HG03469 (cell line): Measurements from ENCODE around the gene ERI3.

Experiments used
- ATAC-seq: cut with Tn5 transposase; IDR thresholded peaks from one replicate; pipeline ENCODE4 v1.9.1; 2021; ENCODE audit warnings: mild to moderate bottlenecking, moderate library complexity, moderate number of reproducible peaks; ENCODE audit not compliant: unreplicated experiment

The ERI3 gene

DNA sequence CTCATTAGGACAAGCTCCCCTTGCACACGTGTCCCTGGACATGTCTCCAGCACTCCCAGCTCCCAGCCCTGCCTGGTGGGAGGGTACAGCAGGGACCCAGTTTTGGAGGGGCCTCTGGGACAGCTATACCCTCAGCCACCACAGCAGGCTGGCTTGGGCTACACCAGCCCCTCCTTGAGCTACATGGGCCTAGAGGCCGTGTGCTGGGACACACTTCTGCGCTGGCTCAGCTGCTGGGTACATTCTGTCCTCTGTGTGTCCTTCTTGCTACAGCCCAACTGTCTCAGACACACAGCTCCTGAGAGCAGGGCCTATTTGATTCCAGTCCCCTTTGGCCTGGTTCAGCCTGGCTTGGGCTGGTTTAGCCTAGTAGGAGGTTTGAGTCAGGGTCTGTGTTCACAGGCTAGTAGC lies 115.1 kb downstream of the ERI3 start:
- no peak for ATAC-seq

GRCh38 chr1:44239331-44239960 lies 115.6 kb downstream of the ERI3 start:
- ATAC-seq: no peak

GRCh38 chr1:44238660-44239059 lies 116.4 kb downstream of the ERI3 start:
- no peak for ATAC-seq

DNA sequence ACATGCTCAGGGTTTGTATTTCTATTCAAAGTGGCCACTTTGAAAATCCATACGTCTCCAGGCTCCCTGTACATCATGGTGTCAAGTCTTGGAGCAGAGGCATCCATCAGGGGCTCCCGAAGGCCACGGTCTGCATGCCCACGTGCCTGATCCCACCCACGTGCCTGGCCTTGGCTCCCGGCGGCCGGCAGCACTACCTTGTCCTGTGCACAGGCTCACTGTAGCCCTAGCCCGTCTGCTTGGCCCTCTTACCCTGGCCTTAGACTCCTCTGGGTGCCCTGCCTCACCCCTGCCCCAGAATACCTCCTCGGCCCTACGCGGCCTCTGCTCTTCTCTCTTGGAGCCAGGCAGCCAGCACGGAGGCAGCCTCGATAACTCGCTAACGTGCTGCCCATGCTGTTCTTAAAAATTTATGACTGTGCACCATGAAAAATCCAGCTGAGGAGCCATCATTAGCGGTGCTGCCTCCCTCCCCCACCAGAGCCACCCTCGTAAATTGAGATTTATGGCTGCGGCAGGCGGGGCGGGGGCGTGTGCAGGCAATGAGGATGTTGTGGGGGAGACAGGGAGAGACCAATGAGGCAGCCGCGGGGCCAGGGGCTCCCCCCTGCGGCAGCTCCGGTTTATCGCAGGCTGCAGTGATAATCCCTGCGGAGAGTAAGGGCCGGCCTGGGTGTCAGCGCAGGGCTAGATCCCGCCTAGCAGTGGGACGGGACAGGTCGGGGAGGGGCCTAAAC lies 117.2 kb downstream of the ERI3 start:
- ATAC-seq: no peak

GRCh38 chr1:44236490-44237272 lies 118.4 kb downstream of the ERI3 start:
- no peak for ATAC-seq

- no peak for ATAC-seq
These were observed 119.2 kb downstream of the ERI3 start for GRCh38 chr1:44235808-44236207.

DNA sequence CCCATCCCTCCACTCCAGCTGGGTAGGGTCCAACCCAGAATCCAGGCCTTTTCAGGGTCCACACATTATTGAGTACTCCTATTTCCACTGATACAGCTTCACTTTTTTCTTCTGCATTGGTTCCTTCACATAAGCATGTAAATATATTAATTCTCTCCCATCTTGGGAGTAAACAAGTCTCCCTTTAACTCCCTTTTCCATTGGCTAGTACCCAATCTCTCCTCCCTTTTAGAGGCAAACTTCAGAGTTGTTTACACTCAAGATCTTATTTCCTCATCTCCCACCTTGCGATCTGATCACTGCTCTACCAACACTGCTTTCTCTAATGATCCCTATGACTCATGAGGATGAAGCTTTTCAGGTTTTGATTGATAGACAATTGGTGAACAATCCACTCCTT lies 121.5 kb downstream of the ERI3 start:
- no peak for ATAC-seq

DNA sequence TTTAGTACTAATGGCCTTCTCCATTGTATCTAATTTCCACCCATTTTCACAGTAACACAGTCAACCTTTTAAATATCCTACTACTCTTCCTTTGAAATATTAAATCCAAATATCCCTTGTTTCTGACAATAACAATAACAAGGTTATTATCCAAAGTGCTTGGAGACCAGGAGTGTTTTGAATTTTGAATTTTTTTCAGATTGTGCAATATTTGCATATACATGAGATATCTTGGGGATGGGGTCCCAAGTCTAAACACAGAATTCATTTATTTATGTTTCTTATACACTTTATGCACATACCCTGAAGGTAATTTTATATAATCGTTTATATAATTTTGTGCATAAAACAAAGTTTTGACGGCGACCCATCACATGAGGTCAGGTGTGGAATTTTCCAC lies 124.3 kb downstream of the ERI3 start:
- ATAC-seq: no peak

- no peak for ATAC-seq
These were observed 125.5 kb downstream of the ERI3 start for GRCh38 chr1:44229435-44230167.

DNA sequence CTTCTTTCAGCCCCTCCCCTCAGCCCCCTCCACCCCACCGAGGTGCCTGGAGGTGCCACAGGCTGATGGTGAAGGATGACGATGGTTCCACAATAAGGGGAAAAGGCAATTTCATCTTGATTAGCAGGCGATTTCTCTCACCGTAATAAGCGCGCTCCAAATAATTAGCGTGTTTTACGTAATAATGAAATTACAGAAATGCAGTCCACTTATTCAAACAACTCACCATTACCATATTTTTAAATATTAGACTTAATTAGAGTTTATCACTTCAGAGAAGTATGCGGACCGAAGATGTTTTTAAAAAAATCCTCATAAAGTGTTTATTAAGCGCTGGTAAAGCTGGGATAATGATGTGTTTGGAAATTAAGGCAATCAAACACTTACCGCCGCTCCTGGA lies 126.8 kb downstream of the ERI3 start:
- ATAC-seq: no peak

DNA sequence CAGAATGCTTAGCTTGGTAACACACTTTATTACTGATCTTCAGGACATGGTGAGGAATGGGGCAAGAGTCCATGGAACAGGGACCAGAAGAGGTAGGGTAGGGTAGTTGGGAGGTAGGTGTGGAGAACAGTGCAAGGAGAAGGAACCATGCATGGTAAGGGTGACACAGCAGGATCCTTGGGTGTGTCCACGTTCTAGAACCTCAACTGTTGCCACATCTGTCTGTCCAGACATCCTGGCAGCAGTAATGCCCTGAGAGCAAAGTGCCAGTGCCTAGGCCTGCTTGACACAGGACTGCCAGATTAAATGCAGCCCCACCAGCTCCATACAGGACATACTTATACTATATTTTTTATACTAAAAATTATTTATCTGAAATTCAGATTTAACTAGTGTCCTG lies 127.8 kb downstream of the ERI3 start:
- no peak for ATAC-seq

GRCh38 chr1:44225761-44226160 lies 129.3 kb downstream of the ERI3 start:
- no peak for ATAC-seq

DNA sequence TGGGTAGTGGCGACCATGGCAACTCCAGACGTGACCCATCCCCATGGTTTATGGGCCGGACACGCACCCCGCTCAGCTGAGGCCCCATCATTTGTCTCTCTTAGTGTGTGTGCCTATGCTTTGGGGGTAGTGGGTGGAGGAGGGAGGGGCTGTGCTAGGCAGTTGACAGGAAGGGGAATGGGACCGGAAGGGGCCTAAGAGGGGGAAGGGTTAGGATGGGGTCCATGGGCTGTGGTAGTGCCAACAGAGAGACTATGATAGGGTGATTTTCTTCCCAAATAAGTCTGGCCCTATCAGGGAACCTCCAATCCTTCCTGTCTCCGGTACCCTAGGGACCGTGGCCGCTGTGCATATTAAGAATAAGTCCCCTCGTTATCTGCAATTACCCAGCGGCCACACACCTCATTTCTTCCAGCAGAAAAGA lies 131.9 kb downstream of the ERI3 start:
- no peak for ATAC-seq

- no peak for ATAC-seq
These were observed 132.5 kb downstream of the ERI3 start for GRCh38 chr1:44222397-44223186.

DNA sequence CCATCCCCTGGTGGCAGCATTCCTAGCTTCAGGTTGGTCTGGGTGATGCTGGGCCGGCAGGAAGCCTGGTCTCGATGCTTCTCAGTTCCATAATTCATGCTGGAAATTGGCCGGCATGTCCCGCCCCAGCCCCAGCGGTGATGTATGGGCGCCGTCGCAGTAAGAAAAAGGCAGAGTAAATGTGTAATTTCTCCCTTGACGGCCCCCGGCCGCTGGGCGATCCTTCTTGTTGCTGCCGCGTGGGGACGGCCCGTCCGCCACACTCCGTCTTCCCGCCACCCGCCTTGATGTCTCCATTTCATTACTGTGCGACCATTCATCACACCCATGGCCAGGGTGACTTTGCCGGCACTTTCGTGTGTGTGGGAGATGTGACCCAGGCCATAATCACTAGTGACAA lies 133.3 kb downstream of the ERI3 start:
- no peak for ATAC-seq

DNA sequence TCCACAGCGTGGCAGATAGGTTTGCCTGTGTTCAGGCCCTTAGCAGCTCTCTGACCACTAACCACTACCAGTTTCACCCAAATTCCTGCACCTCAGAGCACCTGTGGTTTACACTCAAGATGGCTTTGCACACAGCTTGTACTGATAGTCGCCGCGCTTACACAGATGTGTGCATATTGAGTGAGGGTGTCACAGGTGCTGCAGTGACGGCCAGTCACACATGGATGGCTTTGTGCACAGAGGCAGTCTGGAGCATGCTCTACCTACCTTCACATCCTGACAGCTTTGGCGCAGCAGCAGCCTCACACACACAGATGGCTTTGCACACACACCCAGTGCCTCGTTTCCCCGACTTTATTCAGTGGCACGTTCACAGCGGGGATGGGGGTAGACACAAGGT lies 134.3 kb downstream of the ERI3 start:
- no peak for ATAC-seq

DNA sequence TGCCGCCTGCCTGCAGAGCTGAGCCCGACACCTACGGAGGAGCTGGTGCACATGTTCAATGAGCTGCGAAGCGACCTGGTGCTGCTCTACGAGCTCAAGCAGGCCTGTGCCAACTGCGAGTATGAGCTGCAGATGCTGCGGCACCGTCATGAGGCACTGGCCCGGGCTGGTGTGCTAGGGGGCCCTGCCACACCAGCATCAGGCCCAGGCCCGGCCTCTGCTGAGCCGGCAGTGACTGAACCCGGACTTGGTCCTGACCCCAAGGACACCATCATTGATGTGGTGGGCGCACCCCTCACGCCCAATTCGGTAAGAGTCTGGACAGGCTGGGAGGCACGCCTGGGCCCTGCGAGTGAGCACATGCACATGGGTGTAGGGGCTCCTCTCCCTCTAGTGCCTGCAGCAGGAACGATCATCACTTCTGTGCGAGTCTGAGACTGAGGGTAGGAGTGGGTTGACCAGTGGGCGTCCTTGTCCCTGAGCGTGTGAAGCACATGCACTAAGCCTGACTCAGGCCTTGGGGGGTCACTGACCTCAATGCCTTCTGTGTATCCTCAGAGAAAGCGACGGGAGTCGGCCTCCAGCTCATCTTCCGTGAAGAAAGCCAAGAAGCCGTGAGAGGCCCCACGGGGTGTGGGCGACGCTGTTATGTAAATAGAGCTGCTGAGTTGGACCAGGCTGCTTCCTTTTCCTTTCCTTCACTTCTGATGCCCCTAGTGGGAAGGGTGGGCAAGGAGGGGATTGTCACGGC lies 134.9 kb downstream of the ERI3 start:
- no peak for ATAC-seq

DNA sequence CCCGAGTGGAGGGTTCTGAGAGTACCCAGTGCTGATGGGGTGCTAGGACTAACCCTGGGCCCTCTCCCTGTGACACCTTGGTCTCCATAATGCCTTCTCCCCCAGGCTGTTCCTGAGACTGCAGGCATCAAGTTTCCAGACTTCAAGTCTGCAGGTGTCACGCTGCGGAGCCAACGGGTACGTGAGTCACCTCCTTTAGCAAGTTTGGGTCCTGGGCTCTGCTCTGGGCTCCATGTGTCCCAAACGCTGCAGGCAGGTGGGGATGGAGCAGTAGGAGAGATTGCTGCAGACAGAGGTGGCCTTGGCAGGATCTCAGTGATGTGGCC lies 135.8 kb downstream of the ERI3 start:
- ATAC-seq: no peak

GRCh38 chr1:44218503-44219300 lies 136.4 kb downstream of the ERI3 start:
- ATAC-seq: no peak
